Activated naive CD4-positive, alpha-beta T cell treated with anti-CD3 and anti-CD28 coated beads for 36 hours (primary cell): ENCODE measurements around the gene BUD23. TPM values are rescaled to one million over a fixed set of nuclear protein-coding genes. Genes with fewer than 3 reads are reported as not detected.

Experiments used
- CTCF ChIA-PET: fragments of 350-600 bp; sonication (Branson Sonifier 250); formaldehyde crosslinking; loops from one replicate; lab custom pipeline; 2021; ENCODE audit warnings: antibody characterized with exemption; lab: Charles Lee
- DNase-seq: peaks from one replicate; pipeline ENCODE4 v3.0.0-alpha.2; 2020
- H3K27ac Mint-ChIP-seq: one replicate; pipeline ENCODE4 v1.8.0; 2021; ENCODE audit warnings: mild to moderate bottlenecking, mixed read lengths
- H3K27me3 Mint-ChIP-seq: one replicate; pipeline ENCODE4 v1.8.0; 2021; ENCODE audit warnings: low read depth, mixed read lengths
- H3K36me3 Mint-ChIP-seq: one replicate; pipeline ENCODE4 v1.8.0; 2021; ENCODE audit warnings: low read depth, mixed read lengths
- H3K4me1 Mint-ChIP-seq: one replicate; pipeline ENCODE4 v1.8.0; 2021; ENCODE audit warnings: low read depth, mixed read lengths
- H3K4me3 Mint-ChIP-seq: one replicate; pipeline ENCODE4 v1.8.0; 2021; ENCODE audit warnings: mild to moderate bottlenecking, moderate library complexity, mixed read lengths
- H3K9me3 Mint-ChIP-seq: one replicate; pipeline ENCODE4 v1.8.0; 2021; ENCODE audit warnings: mixed read lengths
- intact Hi-C: fragments of 100-400 bp; cut with micrococcal nuclease; formaldehyde crosslinking; loops from one replicate; pipeline ENCODE4 v1.15.1; 2023
- total RNA-seq, 2 experiments: library from RNA; stranded (reverse); gene quantifications; one replicate each; pipeline ENCODE4 v1.2.3, GENCODE V29; 2021

The BUD23 gene
- total RNA-seq, 2 experiments from 2014 or later: 95.1 to 110 TPM

- intact Hi-C loops: loop anchor here (1.0 to 10.0 kb wide), 8 partner anchors 17 to 249 kb away; partner anchors contain the start of genes ABHD11, BAZ1B, FZD9 and STX1A
- Mint-ChIP-seq H3K27me3 (no peaks in the 10 kb centered on the region), H3K36me3 (peaks cover 30% of the 10 kb centered on the region)
Observed at GRCh38 chr7:73683788-73684693, 644 bp downstream of the BUD23 start.

GRCh38 chr7:73685311-73685710 is 1.9 kb downstream of the BUD23 start:
- intact Hi-C loops: loop anchor here (10.0 kb wide), 1 partner anchor 251 kb away; the partner anchor contains the start of gene FZD9
- Mint-ChIP-seq H3K27me3 (no peaks in the 10 kb centered on the region), H3K4me1 (peaks cover 50% of the 10 kb centered on the region), H3K27ac (no peak overlapping the region), H3K9me3 (no peaks in the 10 kb centered on the region), H3K4me3 (peak overlapping the region; percentile 59), H3K36me3 (peaks cover 36% of the 10 kb centered on the region)
- CTCF ChIA-PET: interaction anchor here (1.1 kb wide), 1 partner anchor 41 kb away, joined by 3 read pairs; no protein-coding TSS in a partner anchor
- no peak for DNase-seq

More at GRCh38 chr7:73683788-73684693, 644 bp downstream of the BUD23 start:
- CTCF ChIA-PET: interaction anchor here (0.6 kb wide), 1 partner anchor 40 kb away, joined by 4 read pairs; no protein-coding TSS in a partner anchor
- Mint-ChIP-seq H3K4me3 (peak overlapping the region; percentile 98), H3K9me3 (no peaks in the 10 kb centered on the region), H3K27ac (peak overlapping the region; percentile 91), H3K4me1 (peaks cover 53% of the 10 kb centered on the region)
- no peak for DNase-seq

- Mint-ChIP-seq H3K27ac (peak overlapping the region; percentile 26), H3K4me1 (peaks cover 32% of the 10 kb centered on the region), H3K27me3 (no peaks in the 10 kb centered on the region), H3K36me3 (peaks cover 45% of the 10 kb centered on the region), H3K4me3 (no peak overlapping the region), H3K9me3 (no peaks in the 10 kb centered on the region)
- CTCF ChIA-PET: interaction anchor here (1.7 kb wide), 1 partner anchor 81 kb away, joined by 4 read pairs; no protein-coding TSS in a partner anchor
- intact Hi-C loops: loop anchor here (10.0 kb wide), 1 partner anchor 253 kb away; the partner anchor contains the start of gene FZD9
- no peak for DNase-seq
Observed at GRCh38 chr7:73688288-73688687, 4.9 kb downstream of the BUD23 start.

GRCh38 chr7:73690646-73691045 is 7.2 kb downstream of the BUD23 start:
- Mint-ChIP-seq H3K4me3 (no peak overlapping the region), H3K27me3 (no peaks in the 10 kb centered on the region), H3K27ac (no peak overlapping the region), H3K36me3 (peaks cover 49% of the 10 kb centered on the region), H3K4me1 (peaks cover 22% of the 10 kb centered on the region), H3K9me3 (no peaks in the 10 kb centered on the region)
- CTCF ChIA-PET: no interaction called here
- DNase-seq: no peak
- intact Hi-C loops: no loop called here

GRCh38 chr7:73696372-73696771 is 13.0 kb downstream of the BUD23 start:
- no peak for DNase-seq
- intact Hi-C loops: no loop called here
- H3K4me3 Mint-ChIP-seq: no peak overlapping the region
- H3K36me3 Mint-ChIP-seq: peaks cover 44% of the 10 kb centered on the region
- no peaks in the 10 kb centered on the region for H3K27me3 Mint-ChIP-seq
- CTCF ChIA-PET: interaction anchor here (1.7 kb wide), 1 partner anchor 10 kb away, joined by 7 read pairs; no protein-coding TSS in a partner anchor
- no peaks in the 10 kb centered on the region for H3K4me1 Mint-ChIP-seq
- H3K27ac Mint-ChIP-seq: no peak overlapping the region
- H3K9me3 Mint-ChIP-seq: no peaks in the 10 kb centered on the region

- DNase-seq: no peak
- Mint-ChIP-seq H3K9me3 (no peaks in the 10 kb centered on the region), H3K27me3 (no peaks in the 10 kb centered on the region), H3K27ac (no peak overlapping the region), H3K4me3 (no peak overlapping the region), H3K36me3 (peaks cover 40% of the 10 kb centered on the region), H3K4me1 (peaks cover 4% of the 10 kb centered on the region)
- intact Hi-C loops: no loop called here
- CTCF ChIA-PET: interaction anchor here (0.6 to 2.1 kb wide), 2 partner anchors 27 to 93 kb away, joined by 3 to 6 read pairs; no protein-coding TSS in a partner anchor
Observed at GRCh38 chr7:73698410-73698809, 15.0 kb downstream of the BUD23 start.

- no peaks in the 10 kb centered on the region for H3K9me3 Mint-ChIP-seq
Observed at GRCh38 chr7:73699370-73700068, 16.1 kb downstream of the BUD23 start.

GRCh38 chr7:73700069-73700423 is 16.6 kb downstream of the BUD23 start:
- intact Hi-C loops: no loop called here
- Mint-ChIP-seq H3K4me3 (no peak overlapping the region), H3K4me1 (peaks cover 10% of the 10 kb centered on the region), H3K9me3 (no peaks in the 10 kb centered on the region), H3K36me3 (peaks cover 34% of the 10 kb centered on the region), H3K27me3 (no peaks in the 10 kb centered on the region), H3K27ac (no peak overlapping the region)
- no peak for DNase-seq
- CTCF ChIA-PET: interaction anchor here (0.8 to 1.4 kb wide), 2 partner anchors 17 to 39 kb away, joined by 3 read pairs; no protein-coding TSS in a partner anchor

More at GRCh38 chr7:73699370-73700068, 16.1 kb downstream of the BUD23 start:
- H3K36me3 Mint-ChIP-seq: peaks cover 36% of the 10 kb centered on the region
- H3K4me1 Mint-ChIP-seq: peaks cover 10% of the 10 kb centered on the region
- CTCF ChIA-PET: interaction anchor here (0.8 kb wide), 1 partner anchor 39 kb away, joined by 3 read pairs; no protein-coding TSS in a partner anchor
- no peak for DNase-seq
- no peaks in the 10 kb centered on the region for H3K27me3 Mint-ChIP-seq
- intact Hi-C loops: no loop called here
- H3K4me3 Mint-ChIP-seq: no peak overlapping the region
- H3K27ac Mint-ChIP-seq: no peak overlapping the region

- DNase-seq: no peak
- Mint-ChIP-seq H3K27ac (no peak overlapping the region), H3K4me1 (peaks cover 10% of the 10 kb centered on the region), H3K36me3 (peaks cover 31% of the 10 kb centered on the region), H3K9me3 (no peaks in the 10 kb centered on the region), H3K27me3 (no peaks in the 10 kb centered on the region), H3K4me3 (no peak overlapping the region)
- intact Hi-C loops: no loop called here
- CTCF ChIA-PET: interaction anchor here (0.6 to 2.7 kb wide), 10 partner anchors 11 to 435 kb away, joined by 3 to 14 read pairs (median 4); no protein-coding TSS in a partner anchor
Observed at GRCh38 chr7:73700581-73701134, 17.3 kb downstream of the BUD23 start.

GRCh38 chr7:73701357-73701995 is 18.1 kb downstream of the BUD23 start:
- intact Hi-C loops: no loop called here
- no peaks in the 10 kb centered on the region for H3K9me3 Mint-ChIP-seq
- DNase-seq: peak; percentile 36
- no peaks in the 10 kb centered on the region for H3K27me3 Mint-ChIP-seq
- CTCF ChIA-PET: interaction anchor here (0.7 to 2.7 kb wide), 10 partner anchors 10 to 94 kb away, joined by 3 to 14 read pairs (median 4); no protein-coding TSS in a partner anchor
- no peak overlapping the region for H3K27ac Mint-ChIP-seq
- H3K36me3 Mint-ChIP-seq: peaks cover 29% of the 10 kb centered on the region
- H3K4me1 Mint-ChIP-seq: peaks cover 13% of the 10 kb centered on the region
- H3K4me3 Mint-ChIP-seq: no peak overlapping the region

- Mint-ChIP-seq H3K27ac (no peak overlapping the region), H3K4me3 (no peak overlapping the region), H3K9me3 (no peaks in the 10 kb centered on the region), H3K4me1 (peaks cover 20% of the 10 kb centered on the region), H3K27me3 (no peaks in the 10 kb centered on the region), H3K36me3 (peaks cover 26% of the 10 kb centered on the region)
- CTCF ChIA-PET: interaction anchor here (0.5 to 2.7 kb wide), 5 partner anchors 9 to 152 kb away, joined by 3 to 14 read pairs (median 5); no protein-coding TSS in a partner anchor
- no peak for DNase-seq
- intact Hi-C loops: no loop called here
Observed at GRCh38 chr7:73702226-73702625, 18.8 kb downstream of the BUD23 start.
